Calu3 (cell line): Measurements from ENCODE around the gene XG. TPM values are rescaled to one million over a fixed set of nuclear protein-coding genes. Genes with fewer than 3 reads are reported as not detected.
"Not testable (repeated sequence)": the region's sequence is repeated elsewhere in the genome, so short reads cannot be mapped to it uniquely, and the experiment has no call there.

ENCODE experiments used
- BruUV-seq: library from RNA; stranded (reverse); fragments of 400-500 nt; replicated peaks from 2 replicates; lab custom pipeline; 2021; lab: Mats Ljungman, UMichigan
- CTCF ChIA-PET: fragments of 300-600 bp; sonication (Branson Sonifier 250); formaldehyde crosslinking; loops from one replicate; lab custom pipeline; 2022; ENCODE audit warnings: antibody characterized with exemption; lab: Charles Lee
- DNase-seq: peaks from one replicate; pipeline ENCODE4 v3.0.0; 2022
- H3K27ac Mint-ChIP-seq: one replicate; pipeline ENCODE4 v1.8.0; 2022; ENCODE audit warnings: mixed read lengths; ENCODE audit not compliant: unreplicated experiment
- H3K27me3 Mint-ChIP-seq: one replicate; pipeline ENCODE4 v1.8.0; 2022; ENCODE audit warnings: mixed read lengths; ENCODE audit not compliant: unreplicated experiment
- H3K36me3 Mint-ChIP-seq: one replicate; pipeline ENCODE4 v1.8.0; 2022; ENCODE audit warnings: mild to moderate bottlenecking, moderate library complexity, mixed read lengths; ENCODE audit not compliant: insufficient read depth, unreplicated experiment
- H3K4me1 Mint-ChIP-seq: one replicate; pipeline ENCODE4 v1.8.0; 2022; ENCODE audit warnings: mild to moderate bottlenecking, low read depth, mixed read lengths; ENCODE audit not compliant: unreplicated experiment
- H3K4me3 Mint-ChIP-seq: one replicate; pipeline ENCODE4 v1.8.0; 2022; ENCODE audit warnings: mild to moderate bottlenecking, low read depth, moderate library complexity, mixed read lengths; ENCODE audit not compliant: unreplicated experiment
- H3K9me3 Mint-ChIP-seq: one replicate; pipeline ENCODE4 v1.8.0; 2022; ENCODE audit warnings: low read depth, mixed read lengths; ENCODE audit not compliant: unreplicated experiment
- intact Hi-C: fragments of 100-400 bp; cut with micrococcal nuclease; formaldehyde crosslinking; loops from one replicate; pipeline ENCODE4 v1.10.0; 2022; ENCODE audit not compliant: unreplicated experiment
- total RNA-seq: library from RNA; stranded (reverse); gene quantifications from 2 replicates; pipeline ENCODE4 v1.2.3, GENCODE V29; 2022
- TF ChIP-seq, protein P1 (sequence below): fragments of 200-600 bp; IDR thresholded peaks from one replicate; pipeline ENCODE4 v1.8.0; 2022; ENCODE audit warnings: antibody characterized with exemption; ENCODE audit not compliant: unreplicated experiment

XG gene
- total RNA-seq, 1 experiment from 2014 or later, result not detected

- Mint-ChIP-seq H3K4me3 (no peak overlapping the region), H3K27ac (no peak overlapping the region), H3K27me3 (no peaks in the 10 kb centered on the region), H3K36me3 (no peaks in the 10 kb centered on the region), H3K4me1 (no peaks in the 10 kb centered on the region), H3K9me3 (no peaks in the 10 kb centered on the region)
- DNase-seq, result no peak
- BruUV-seq, result no TSS peak
- CTCF ChIA-PET, result no interaction called here
- intact Hi-C loops, result no loop called here
- TF ChIP-seq, protein P1, sequence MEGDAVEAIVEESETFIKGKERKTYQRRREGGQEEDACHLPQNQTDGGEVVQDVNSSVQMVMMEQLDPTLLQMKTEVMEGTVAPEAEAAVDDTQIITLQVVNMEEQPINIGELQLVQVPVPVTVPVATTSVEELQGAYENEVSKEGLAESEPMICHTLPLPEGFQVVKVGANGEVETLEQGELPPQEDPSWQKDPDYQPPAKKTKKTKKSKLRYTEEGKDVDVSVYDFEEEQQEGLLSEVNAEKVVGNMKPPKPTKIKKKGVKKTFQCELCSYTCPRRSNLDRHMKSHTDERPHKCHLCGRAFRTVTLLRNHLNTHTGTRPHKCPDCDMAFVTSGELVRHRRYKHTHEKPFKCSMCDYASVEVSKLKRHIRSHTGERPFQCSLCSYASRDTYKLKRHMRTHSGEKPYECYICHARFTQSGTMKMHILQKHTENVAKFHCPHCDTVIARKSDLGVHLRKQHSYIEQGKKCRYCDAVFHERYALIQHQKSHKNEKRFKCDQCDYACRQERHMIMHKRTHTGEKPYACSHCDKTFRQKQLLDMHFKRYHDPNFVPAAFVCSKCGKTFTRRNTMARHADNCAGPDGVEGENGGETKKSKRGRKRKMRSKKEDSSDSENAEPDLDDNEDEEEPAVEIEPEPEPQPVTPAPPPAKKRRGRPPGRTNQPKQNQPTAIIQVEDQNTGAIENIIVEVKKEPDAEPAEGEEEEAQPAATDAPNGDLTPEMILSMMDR, result no peak
Observed at GRCh38 chrX:2761246-2761645, 9.4 kb downstream of the XG start.

DNA sequence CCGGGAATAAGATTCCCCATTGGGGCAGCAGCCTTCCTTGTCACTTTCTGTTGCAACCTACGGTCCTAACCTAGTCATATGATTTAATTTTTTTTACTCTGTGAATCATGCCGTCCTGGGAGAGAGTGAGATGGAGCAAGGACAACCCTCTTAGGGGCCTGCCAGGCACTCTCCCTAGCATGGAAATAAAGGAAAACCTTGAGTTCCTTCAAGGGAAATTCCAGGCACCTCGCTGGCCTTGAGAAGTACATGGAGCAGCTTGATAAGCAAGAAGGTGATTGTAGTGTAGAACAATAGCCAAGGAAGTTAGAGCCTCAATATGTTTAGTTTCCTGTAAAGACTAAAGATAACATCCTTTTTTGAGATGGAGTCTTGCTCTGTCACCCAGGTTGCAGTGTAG lies 10.8 kb downstream of the XG start:
- intact Hi-C loops, BruUV-seq, H3K4me1 Mint-ChIP-seq, H3K4me3 Mint-ChIP-seq, DNase-seq, H3K9me3 Mint-ChIP-seq, CTCF ChIA-PET, H3K27ac Mint-ChIP-seq, H3K36me3 Mint-ChIP-seq, H3K27me3 Mint-ChIP-seq: not testable (repeated sequence)

- H3K9me3 Mint-ChIP-seq, CTCF ChIA-PET, intact Hi-C loops, H3K4me3 Mint-ChIP-seq, BruUV-seq, H3K27ac Mint-ChIP-seq, H3K36me3 Mint-ChIP-seq, H3K27me3 Mint-ChIP-seq, DNase-seq: not testable (repeated sequence)
- H3K4me1 Mint-ChIP-seq, result peaks cover 11% of the 10 kb centered on the region
Observed at GRCh38 chrX:2764766-2765548, 13.1 kb downstream of the XG start.

- TF ChIP-seq, protein P1, result no peak
- Mint-ChIP-seq H3K27ac (no peak overlapping the region), H3K36me3 (no peaks in the 10 kb centered on the region), H3K4me3 (no peak overlapping the region), H3K4me1 (peaks cover 11% of the 10 kb centered on the region), H3K9me3 (no peaks in the 10 kb centered on the region), H3K27me3 (no peaks in the 10 kb centered on the region)
- CTCF ChIA-PET, result no interaction called here
- intact Hi-C loops, result no loop called here
- DNase-seq, result no peak
- BruUV-seq, result no TSS peak
Observed at GRCh38 chrX:2765549-2765830, 13.7 kb downstream of the XG start.

DNA sequence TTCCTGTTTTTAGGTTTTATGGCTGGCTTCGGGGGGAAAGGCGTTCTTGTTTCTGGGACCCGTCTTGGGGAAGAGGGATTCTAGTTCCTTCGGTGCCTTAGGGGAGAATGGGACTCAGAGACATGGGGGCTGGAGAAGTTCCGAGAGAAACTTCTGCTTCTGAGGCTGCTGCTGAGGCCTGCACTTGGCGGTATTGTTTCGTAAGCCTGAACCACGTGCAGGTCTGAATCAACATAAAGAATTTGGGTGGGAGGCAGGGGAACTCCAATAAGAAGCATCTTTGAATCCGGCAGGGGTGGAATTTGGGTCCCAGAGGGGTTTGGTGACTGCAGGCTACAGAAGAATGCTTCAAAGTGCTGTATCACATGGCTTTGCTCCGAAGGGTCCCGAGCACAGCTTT lies 15.1 kb downstream of the XG start:
- CTCF ChIA-PET, result no interaction called here
- H3K9me3 Mint-ChIP-seq, result no peaks in the 10 kb centered on the region
- H3K27me3 Mint-ChIP-seq, result no peaks in the 10 kb centered on the region
- no peak overlapping the region for H3K27ac Mint-ChIP-seq
- H3K4me3 Mint-ChIP-seq, result no peak overlapping the region
- DNase-seq, result no peak
- H3K4me1 Mint-ChIP-seq, result peaks cover 11% of the 10 kb centered on the region
- intact Hi-C loops, result no loop called here
- no TSS peak for BruUV-seq
- H3K36me3 Mint-ChIP-seq, result no peaks in the 10 kb centered on the region
- TF ChIP-seq, protein P1, result no peak
